EL (cell line): Measurements from ENCODE around the gene TLK1.
"Not testable (repeated sequence)": the region's sequence is repeated elsewhere in the genome, so short reads cannot be mapped to it uniquely, and the experiment has no call there.

ENCODE experiments used
- DNase-seq: peaks from one replicate; pipeline ENCODE4 v3.0.0-alpha.2; 2016

Gene TLK1

DNA sequence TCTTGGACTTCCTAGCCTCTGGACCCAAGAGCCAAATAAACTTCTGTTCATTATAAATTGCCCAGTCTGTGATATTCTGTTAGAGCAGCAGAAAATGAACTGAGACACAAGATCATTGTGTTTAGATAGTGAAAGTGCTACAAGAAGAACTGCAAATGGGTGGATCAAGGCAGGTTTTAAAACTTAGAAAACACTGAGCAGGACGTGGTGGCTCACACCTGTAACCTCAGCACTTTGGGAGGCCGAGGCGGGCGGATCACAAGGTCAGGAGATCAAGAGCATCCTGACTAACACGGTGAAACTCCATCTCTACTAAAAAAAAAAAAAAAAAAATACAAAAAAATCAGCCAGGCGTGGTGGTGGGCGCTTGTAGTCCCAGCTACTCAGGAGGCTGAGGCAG, 84.3 kb downstream of the TLK1 start:
- DNase-seq, result not testable (repeated sequence)

- DNase-seq, result no peak
Measured at GRCh38 chr2:171072164-171072563, 88.5 kb downstream of the TLK1 start.

- no peak for DNase-seq
Measured at GRCh38 chr2:171069286-171069956, 91.3 kb downstream of the TLK1 start.

DNA sequence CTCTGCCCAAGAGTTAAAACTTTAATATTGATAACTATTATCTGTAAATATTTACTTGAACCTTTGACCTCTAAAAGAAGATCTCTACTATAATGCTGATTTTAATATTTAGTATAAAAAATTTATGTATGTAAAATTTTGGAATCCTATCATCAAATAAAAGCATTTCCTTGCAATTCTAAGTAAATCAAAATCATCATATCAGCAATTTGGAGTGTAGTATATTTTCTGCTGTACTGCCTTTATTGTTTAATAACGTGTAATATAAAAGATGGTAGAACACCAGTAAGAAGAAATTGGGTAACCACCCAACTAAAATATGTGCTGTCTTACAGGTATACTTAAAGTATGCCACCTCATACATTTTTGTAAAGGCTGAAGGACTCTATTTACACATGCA, 94.6 kb downstream of the TLK1 start:
- DNase-seq, result no peak

DNA sequence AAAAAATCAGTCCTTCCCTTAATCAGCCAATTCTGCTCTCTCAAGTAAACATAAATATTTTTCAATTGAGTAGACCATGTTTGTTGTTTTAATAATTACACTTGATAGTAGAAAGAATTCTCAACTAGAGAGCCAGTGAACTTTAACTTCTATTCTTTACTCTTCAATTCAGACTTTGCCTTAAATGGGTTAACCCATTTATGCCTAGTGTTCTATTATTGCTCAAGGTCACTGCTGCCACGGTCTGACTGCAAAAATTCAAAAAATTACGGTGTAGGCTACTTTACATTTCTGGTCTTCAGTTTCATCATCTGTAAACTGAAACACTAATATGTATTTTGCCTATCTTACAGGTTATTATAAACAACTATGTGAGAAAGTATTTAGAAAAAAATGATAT, 103.1 kb downstream of the TLK1 start:
- no peak for DNase-seq

GRCh38 chr2:171056307-171056706, 104.4 kb downstream of the TLK1 start:
- DNase-seq, result peak; percentile 53

DNA sequence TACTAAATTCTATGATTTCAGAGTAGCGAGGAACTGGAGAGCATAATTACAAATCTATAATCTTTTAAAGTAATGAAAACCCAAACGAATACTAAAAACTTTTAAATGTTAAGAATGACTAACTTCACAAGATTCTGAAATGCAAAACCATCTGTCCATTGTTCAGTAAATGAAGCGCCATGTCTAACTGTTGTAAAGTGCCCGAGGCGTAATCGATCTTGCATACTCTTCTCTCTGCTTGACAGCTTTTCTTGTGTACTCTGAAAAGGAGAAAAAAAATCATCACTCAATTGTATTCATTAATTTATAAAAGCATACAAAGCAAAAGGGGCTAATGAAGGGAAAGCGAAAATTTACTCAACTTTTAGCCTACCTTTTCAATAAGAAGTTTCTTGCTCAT, 111.0 kb downstream of the TLK1 start:
- no peak for DNase-seq

- DNase-seq, result no peak
Measured at GRCh38 chr2:171046048-171046560, 114.6 kb downstream of the TLK1 start.

DNA sequence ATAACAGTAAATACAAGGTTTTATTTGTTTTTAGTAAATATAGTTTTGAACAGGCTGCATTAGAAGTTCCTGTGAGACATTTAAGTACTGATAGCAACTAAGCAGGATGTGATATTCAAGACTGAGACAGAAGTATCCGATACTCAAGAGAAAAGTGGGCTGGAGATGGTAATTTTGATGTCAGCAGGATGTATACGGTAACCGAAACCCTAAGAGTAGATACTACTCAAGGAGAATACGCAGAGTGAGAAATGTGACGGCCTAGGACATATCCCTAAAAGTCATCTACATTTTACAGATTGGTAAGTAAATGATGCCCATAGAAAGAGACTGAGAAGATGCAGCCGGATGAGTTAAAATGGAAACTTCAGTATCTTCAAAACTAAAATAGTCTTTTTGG, 116.3 kb downstream of the TLK1 start:
- no peak for DNase-seq

DNA sequence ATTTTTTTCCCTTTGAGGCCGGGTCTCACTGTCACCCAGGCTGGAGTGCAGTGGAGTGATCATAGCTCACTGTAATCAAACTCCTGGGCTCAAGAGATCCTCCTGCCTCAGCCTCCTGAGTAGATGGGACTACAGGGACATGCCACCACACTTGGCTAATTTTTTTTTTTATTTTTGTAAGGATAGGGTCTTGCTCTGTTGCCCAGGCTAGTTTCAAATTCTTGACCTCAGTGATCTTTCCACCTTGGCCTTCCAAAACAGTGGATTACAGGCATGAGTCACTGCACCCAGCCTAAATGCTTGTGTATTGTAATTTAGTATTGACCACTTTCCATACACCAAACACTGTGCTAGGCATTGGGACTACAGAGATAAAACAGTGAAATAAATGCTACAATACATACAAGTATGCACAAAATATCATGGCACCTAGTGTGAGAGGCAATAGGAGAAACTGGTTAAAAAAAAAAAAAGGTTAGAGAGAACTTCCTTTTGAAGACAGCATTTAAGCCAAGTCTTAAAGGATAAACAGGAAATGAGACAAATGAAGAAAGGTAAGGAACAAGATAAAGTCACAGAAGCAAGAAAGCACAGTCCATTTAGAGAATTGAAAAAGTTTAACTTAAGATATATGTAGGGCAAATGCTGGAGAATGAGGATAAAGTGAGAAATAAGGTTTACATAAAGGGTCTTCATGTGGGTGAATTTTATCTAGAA, 118.3 kb downstream of the TLK1 start:
- DNase-seq, result no peak

DNA sequence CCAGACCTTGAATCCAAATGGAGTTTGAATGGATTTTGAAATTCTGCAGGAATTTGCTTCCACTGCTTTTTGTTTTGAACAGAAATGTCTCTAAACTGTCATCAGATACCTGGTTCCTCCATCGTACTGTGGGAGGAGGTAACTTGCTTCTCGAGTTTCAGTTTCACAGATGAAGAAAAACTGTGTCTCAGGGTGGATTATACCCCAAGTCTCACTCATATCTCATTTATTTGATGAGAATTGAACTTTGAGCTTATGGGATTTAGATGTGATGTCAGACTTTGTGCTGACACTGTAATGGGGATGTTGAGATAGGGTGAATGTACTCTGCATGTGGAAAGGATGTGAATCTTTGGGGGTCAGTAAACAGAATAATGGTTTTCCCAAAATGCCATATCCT, 124.2 kb downstream of the TLK1 start:
- no peak for DNase-seq

DNA sequence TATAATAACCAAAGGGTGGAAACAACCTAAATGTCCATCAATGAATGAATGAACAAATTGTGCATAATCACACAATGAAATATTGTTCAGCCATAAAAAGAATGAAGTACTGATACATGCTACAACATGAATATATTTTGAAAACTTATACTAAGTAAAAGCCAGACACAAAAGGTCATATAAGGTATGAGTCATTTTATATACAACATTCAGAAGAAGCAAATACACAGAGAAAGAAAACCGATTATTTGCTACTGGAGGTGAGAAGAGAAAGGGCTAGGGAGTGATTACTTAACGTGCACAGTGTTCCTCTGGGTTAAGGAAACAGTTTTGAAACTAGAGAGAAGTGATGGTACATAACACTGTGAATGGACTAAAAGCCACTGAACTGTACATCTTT, 126.4 kb downstream of the TLK1 start:
- DNase-seq, result no peak

- no peak for DNase-seq
Measured at GRCh38 chr2:171025214-171025613, 135.5 kb downstream of the TLK1 start.

DNA sequence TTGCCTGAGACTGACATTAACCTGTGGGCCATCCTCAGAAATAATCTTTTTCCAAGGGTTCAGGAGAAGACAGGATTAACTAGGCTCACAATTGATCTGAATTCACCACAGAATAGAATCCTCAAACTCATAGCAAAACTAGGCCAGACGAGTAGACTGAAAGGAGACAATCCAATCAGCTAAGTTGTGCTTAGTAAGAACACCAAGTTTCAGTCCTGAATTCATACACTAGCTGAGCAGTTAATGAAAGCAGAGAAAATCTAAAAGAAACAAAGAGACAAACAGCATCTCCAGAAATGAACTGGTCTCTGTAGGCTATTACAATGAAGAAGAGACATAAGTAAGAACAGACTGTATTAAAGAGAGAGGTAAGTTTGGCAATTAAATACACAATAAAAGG, 142.2 kb downstream of the TLK1 start:
- DNase-seq, result no peak

DNA sequence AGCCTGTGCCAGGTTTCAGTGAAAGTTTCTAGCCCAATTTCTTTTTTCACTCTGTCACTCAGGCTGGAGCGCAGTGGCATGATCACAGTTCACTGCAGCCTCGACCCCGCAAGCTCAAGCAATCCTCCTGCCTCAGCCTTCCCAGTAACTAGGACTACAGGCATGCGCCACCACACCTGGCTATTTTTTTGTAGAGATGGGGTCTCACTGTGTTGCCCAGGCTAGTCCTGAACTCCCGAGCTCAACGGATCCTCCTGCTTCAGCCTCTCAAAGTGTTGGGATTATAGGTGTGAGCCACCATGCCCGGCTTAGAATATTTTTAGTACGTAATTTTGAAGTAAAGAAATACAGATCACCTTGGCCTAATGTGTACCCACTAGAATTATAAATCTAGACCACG, 144.6 kb downstream of the TLK1 start:
- DNase-seq, result no peak

DNA sequence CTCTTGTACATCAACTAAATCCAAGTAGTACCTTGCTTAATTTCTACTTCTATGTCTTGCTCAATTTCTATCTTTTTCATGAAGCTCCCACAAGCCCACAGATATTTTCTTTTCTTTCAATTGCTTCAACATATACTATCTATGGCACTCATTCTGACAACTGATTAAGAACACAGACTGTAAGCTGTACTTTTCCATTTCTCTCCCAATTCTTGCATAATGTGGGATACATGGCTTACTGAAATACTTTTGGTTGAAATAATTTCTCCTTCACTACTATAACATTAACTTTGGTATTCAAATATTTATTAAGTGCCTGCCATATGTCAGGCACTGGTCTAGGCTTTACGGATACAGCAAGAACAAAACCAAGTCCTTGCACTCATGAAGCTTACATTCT, 146.8 kb downstream of the TLK1 start:
- DNase-seq, result no peak

DNA sequence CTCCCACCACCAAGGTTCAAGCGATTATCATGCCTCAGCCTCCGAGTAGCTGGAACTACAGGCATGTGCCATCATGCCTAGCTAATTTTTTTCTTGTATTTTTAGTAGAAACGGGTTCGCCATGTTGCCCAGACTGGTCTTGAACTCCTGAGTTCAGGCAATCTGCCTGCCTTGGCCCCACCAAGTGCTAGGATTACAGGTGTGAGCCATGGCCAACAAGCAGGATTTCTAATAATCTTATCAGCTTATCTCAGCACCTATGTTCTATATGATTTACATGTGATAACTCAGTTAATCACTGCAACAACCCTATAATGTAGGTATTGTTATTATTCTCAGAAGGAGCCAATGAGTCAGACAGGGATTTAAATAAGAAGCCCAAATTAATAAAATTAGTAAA, 151.3 kb downstream of the TLK1 start:
- DNase-seq, result no peak

DNA sequence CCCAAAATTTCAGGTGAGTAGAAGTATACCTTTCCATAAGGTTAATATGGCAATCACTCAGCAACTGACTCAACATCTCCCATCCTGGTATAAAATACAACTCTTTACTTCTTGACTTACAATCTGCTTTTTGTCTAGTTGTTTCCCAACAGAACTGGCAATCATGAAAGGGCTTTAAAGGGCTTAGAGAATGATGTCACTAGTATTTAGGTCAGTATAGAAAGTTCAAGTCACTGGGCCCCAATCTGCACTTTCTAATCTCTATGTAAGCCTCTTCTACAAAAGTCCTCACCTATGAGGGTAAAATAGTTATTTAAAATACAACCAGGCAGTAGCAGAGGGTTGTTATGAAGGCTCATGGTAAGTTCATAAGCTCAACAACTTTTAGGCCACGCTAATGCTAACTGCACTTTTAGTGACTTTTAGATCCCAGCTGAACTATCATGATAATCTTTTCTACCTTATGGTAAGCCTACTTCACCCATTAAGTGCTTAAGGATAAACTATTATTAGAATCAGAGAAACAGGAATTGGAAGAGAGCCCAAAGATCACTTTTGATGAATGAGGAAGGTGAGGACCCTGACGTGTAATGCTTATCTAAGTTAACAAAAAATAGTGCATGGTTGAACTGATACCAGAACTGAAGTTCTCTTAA, 152.0 kb downstream of the TLK1 start:
- no peak for DNase-seq

- DNase-seq, result no peak
Measured at GRCh38 chr2:171004833-171005232, 155.9 kb downstream of the TLK1 start.

- DNase-seq, result no peak
Measured at GRCh38 chr2:171004363-171004762, 156.3 kb downstream of the TLK1 start.

GRCh38 chr2:170999654-171000053, 161.0 kb downstream of the TLK1 start:
- no peak for DNase-seq

DNA sequence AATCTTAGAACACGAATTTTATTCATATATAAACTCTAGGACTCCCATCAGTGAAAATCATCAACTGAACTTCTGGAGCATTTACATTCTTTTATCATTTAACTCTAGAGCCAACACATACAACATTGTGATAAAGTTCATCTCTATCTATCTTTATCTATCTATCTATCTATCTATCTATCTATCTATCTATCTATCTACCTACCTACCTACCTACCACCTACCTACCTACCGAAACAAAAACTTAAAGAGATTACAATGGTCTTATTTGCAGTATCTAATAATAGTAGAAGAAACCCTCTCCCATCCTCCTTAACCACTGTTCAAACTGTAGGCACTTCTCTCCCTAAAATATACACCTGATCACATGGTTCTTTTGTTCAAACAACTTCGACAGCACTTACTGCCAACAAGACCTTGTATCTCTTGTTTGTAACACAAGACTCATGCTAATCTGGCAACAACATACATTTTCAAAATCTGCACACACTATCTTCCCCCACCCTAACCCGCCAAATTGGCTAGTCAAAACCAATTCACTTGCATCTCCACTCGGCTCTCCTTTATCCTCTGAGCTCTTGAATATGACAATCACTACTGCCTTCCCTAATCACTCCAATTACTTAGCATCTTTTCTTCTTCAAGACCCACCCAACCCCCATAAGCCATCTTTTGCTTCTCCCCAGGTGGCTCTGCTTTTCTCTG, 162.6 kb downstream of the TLK1 start:
- no peak for DNase-seq

GRCh38 chr2:170996316-170996715, 164.4 kb downstream of the TLK1 start:
- no peak for DNase-seq
